ENCODE results near the gene FHIT. TPM values are rescaled to one million over a fixed set of nuclear protein-coding genes. Genes with fewer than 3 reads are reported as not detected.

The FHIT gene
- total RNA-seq, 1 donor from 2014 or later = 5.7 TPM

GRCh38 chr3:60175680-60176079 is 1075.6 kb downstream of the FHIT start:
- H3K27ac Mint-ChIP-seq = no peak overlapping the region

GRCh38 chr3:60169755-60170154 is 1081.5 kb downstream of the FHIT start:
- H2AFZ ChIP-seq (replicated peaks) = no peak overlapping the region
- H3K4me3 ChIP-seq = no peak overlapping the region
- H3K36me3 ChIP-seq = no peaks in the 10 kb centered on the region
- H4K20me1 ChIP-seq (ENCODE audit: low read depth) = no peaks in the 10 kb centered on the region
- no peaks in the 10 kb centered on the region for H3K4me1 Mint-ChIP-seq
- H3K4me2 ChIP-seq = no peak overlapping the region
- H3K27ac Mint-ChIP-seq = no peak overlapping the region
- TF ChIP-seq EZH2phosphoT487 (IDR thresholded peaks at IDR 0.05) (no peak), EZH2 (IDR thresholded peaks at IDR 0.05) (no peak), CTCF (IDR thresholded peaks at IDR 0.05) (no peak)
- DNase-seq (ENCODE audit: low spot score) = no peak
- no peak overlapping the region for H3K27ac ChIP-seq
- no peak overlapping the region for H3K4me3 Mint-ChIP-seq
- H3K36me3 Mint-ChIP-seq = no peaks in the 10 kb centered on the region
- peaks cover 3% of the 10 kb centered on the region for H3K27me3 Mint-ChIP-seq (ENCODE audit: insufficient read depth, low read depth)
- H3K9me3 ChIP-seq (ENCODE audit: low read depth) = no peaks in the 10 kb centered on the region
- no peak overlapping the region for H3K9ac ChIP-seq
- H3K9me3 Mint-ChIP-seq = no peaks in the 10 kb centered on the region
- no peaks in the 10 kb centered on the region for H3K79me2 ChIP-seq (ENCODE audit: low read depth)
- no peaks in the 10 kb centered on the region for H3K27me3 ChIP-seq
- H3F3A ChIP-seq (ENCODE audit: low read depth) = no peaks in the 10 kb centered on the region
- H3K4me1 ChIP-seq = no peaks in the 10 kb centered on the region

More at GRCh38 chr3:60175680-60176079, 1075.6 kb downstream of the FHIT start:
- no peaks in the 10 kb centered on the region for H3K9me3 Mint-ChIP-seq
- Histone ChIP-seq H4K20me1 (ENCODE audit: low read depth) (no peaks in the 10 kb centered on the region), H3K27ac (no peak overlapping the region), H2AFZ (replicated peaks) (no peak overlapping the region), H3K9ac (no peak overlapping the region), H3K4me3 (no peak overlapping the region), H3K79me2 (ENCODE audit: low read depth) (no peaks in the 10 kb centered on the region), H3K36me3 (no peaks in the 10 kb centered on the region), H3F3A (ENCODE audit: low read depth) (no peaks in the 10 kb centered on the region), H3K4me1 (peaks cover 4% of the 10 kb centered on the region), H3K9me3 (ENCODE audit: low read depth) (no peaks in the 10 kb centered on the region), H3K27me3 (no peaks in the 10 kb centered on the region), H3K4me2 (no peak overlapping the region)
- peaks cover 8% of the 10 kb centered on the region for H3K4me1 Mint-ChIP-seq
- no peak overlapping the region for H3K4me3 Mint-ChIP-seq
- no peak for DNase-seq (ENCODE audit: low spot score)
- peaks cover 2% of the 10 kb centered on the region for H3K27me3 Mint-ChIP-seq (ENCODE audit: insufficient read depth, low read depth)
- TF ChIP-seq EZH2 (IDR thresholded peaks at IDR 0.05) (no peak), CTCF (IDR thresholded peaks at IDR 0.05) (no peak), EZH2phosphoT487 (IDR thresholded peaks at IDR 0.05) (no peak)
- H3K36me3 Mint-ChIP-seq = no peaks in the 10 kb centered on the region

- Histone ChIP-seq H3K4me2 (no peak overlapping the region), H3K9me3 (ENCODE audit: low read depth) (no peaks in the 10 kb centered on the region), H3K27ac (no peak overlapping the region), H3K4me3 (no peak overlapping the region), H4K20me1 (ENCODE audit: low read depth) (no peaks in the 10 kb centered on the region), H3K36me3 (no peaks in the 10 kb centered on the region), H3K9ac (no peak overlapping the region), H3F3A (ENCODE audit: low read depth) (no peaks in the 10 kb centered on the region), H3K79me2 (ENCODE audit: low read depth) (no peaks in the 10 kb centered on the region), H2AFZ (replicated peaks) (no peak overlapping the region), H3K4me1 (no peaks in the 10 kb centered on the region), H3K27me3 (no peaks in the 10 kb centered on the region)
- TF ChIP-seq CTCF (IDR thresholded peaks at IDR 0.05) (no peak), EZH2phosphoT487 (IDR thresholded peaks at IDR 0.05) (no peak), EZH2 (IDR thresholded peaks at IDR 0.05) (no peak)
- Mint-ChIP-seq H3K9me3 (no peaks in the 10 kb centered on the region), H3K4me1 (no peaks in the 10 kb centered on the region), H3K27me3 (ENCODE audit: insufficient read depth, low read depth) (peaks cover 3% of the 10 kb centered on the region), H3K36me3 (no peaks in the 10 kb centered on the region), H3K27ac (no peak overlapping the region), H3K4me3 (no peak overlapping the region)
- no peak for DNase-seq (ENCODE audit: low spot score)
Measured at GRCh38 chr3:60167186-60167585, 1084.1 kb downstream of the FHIT start.

All from neural progenitor cell (in vitro differentiated cells).